Uterus (tissue), 2 donors: ENCODE results near the gene HS6ST3.

ENCODE experiments used
- CTCF ChIP-seq, 4 experiments: fragments of 200-600 bp in 2 of 4; fragments of 450-650 bp in 2 of 4; sonication (generic) in 2 of 4; IDR thresholded peaks; one replicate each; pipeline ENCODE4 v1.5.1; 2016 to 2019; ENCODE audit warnings: antibody characterized with exemption in 4 of 4, mild to moderate bottlenecking in 2 of 4, moderate library complexity in 1 of 4
- POLR2A ChIP-seq, 2 donors: fragments of 450-650 bp; IDR thresholded peaks; one replicate each; pipeline ENCODE4 v1.6.1; 2016; ENCODE audit warnings: antibody characterized with exemption in 2 of 2, mild to moderate bottlenecking in 1 of 2, moderate library complexity in 1 of 2

- no peak for TF ChIP-seq CTCF (IDR thresholded peaks at IDR 0.05)
- TF ChIP-seq POLR2A (IDR thresholded peaks at IDR 0.05) = no peak
Measured at GRCh38 chr13:96844616-96845015, 754.7 kb downstream of the HS6ST3 start.
